Limb (tissue), 2 donors: ENCODE results near the gene HNRNPA2B1.
"Not testable (repeated sequence)": the region's sequence is repeated elsewhere in the genome, so short reads cannot be mapped to it uniquely, and the experiment has no call there.

ENCODE experiments used
- DNase-seq, 2 donors: peaks; one replicate each; pipeline ENCODE4 v3.0.0-alpha.2; 2016; ENCODE audit errors: extremely low spot score in 2 of 2

Gene HNRNPA2B1

DNA sequence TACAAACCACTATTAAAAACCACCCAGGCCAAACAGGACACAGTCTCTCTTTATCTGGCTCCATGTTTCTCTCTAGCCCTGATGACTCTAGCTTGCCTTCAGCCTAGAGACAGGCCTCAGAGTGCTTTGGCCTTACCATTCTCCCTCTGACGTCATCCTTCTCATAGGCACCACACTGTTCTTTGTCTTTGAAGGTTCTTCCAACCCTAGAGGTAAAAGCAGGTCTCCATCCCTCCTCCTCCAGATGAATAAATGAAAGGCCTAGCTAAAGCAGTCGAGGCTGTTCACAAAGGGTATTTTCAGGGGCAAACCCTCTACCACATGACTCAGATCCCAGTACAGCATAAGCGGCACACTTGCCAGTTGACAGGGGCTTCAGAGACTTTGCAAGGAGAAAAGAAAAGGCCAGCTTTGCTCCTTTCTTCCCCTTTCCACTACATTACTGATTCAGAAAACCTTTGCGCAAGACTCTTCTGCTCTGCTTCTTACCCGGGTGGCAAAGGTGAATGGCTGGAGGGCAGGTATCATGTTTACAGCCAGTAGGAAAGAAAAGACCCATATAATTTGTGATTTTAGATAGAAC is 33.8 kb downstream of the HNRNPA2B1 start:
- no peak for DNase-seq

DNA sequence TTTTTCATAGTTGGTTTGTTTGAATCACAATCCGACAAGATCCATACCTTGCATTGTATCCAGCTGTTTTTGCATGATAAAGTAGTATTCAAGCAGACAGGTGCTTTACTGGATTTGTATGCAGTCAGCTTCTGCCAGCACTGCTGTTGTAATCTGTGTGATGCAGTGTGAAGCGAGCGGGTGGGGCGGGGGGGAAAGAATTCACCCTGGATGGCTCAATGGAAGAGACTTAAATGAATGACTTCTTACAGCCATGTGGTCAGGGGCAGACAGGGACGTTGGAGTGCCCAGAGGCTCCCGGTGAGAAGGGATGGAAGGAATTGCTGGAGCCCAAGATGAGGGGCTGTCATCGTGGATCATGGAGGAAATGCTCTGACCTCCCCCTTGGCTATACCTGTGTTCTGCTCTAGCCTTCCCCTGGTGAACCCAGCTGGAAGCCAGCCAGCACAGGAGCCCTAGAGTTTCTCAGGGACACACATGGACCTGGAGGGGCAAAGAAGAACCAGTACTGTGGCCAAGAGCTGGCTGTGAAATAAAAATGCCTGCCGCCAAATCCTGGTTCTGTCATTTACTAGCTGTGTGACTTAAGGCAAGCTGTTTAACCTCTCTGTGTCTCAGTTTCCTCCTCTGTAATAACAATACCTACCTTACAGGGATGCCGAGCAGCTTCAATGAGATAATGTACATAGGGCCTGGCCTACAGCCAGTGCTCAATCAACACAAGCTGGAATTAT is 34.4 kb downstream of the HNRNPA2B1 start:
- no peak for DNase-seq

DNA sequence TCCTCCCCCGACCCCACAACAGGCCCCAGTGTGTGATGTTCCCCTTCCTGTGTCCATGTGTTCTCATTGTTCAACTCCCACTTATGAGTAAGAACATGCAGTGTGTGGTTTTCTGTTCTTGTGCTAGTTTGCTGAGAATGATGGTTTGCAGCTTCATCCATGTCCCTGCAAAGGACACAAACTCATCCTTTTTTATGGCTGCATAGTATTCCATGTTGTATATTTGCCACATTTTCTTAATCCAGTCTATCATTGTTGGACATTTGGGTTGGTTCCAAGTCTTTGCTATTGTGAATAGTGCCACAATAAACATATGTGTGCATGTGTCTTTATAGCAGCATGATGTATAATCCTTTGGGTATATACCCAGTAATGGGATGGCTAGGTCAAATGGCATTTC is 36.7 kb downstream of the HNRNPA2B1 start:
- not testable (repeated sequence) for DNase-seq

DNA sequence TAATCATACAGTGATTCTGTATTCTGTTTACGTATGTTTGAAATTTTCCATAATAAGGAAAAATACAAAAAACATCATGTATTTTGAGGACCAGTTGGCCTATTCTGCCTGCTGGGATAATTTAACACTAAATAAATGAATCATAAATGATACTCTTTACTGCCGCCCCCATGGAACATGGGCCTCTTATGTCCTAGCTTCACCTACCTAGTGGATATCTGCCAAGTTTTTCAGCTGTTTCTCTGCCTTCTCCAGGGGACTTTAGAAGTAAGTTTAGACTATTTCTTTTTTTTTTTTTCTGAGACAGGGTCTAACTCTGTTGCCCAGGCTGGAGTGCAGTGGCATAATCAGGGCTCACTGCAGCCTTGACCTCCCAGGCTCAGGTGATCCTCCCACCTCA is 38.1 kb downstream of the HNRNPA2B1 start:
- no peak for DNase-seq

DNA sequence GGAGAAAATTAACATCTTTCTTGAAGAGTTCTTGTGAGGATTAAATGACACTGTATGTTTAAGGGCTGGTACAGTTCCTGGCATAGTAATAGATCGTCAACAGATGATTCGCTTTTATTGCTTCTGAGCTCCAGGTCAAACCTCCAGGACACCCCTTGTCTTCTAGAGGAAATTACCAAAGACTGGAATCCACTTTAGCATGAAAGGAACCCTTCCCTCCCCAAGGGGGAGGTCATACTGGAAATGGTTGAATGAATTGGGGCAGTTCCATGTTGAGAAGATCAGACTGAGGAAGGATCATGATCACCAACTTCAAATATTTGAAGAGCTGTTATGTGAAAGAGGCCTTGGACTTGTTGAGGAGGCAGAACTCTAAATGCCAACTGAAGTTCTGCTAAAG is 39.6 kb downstream of the HNRNPA2B1 start:
- DNase-seq = no peak

DNA sequence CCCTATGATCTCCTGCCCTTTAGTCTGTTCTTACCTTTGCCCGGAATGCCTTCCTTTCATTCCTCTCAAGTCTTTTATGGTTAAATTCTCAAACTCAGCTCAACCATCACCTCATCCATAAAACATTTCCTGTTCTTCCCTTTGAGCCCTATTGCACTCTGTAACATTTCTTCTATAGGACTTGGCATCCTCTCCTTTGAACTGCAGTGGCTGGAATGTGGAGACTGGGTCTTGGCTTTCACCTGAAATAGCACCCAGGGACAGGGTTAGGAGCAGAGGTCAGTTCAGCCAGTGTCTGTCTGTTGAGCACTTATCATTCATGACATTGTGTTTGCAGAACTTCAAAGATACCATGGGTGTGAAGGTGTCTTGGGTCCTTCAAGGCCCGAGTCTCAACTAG is 41.3 kb downstream of the HNRNPA2B1 start:
- DNase-seq = no peak

DNA sequence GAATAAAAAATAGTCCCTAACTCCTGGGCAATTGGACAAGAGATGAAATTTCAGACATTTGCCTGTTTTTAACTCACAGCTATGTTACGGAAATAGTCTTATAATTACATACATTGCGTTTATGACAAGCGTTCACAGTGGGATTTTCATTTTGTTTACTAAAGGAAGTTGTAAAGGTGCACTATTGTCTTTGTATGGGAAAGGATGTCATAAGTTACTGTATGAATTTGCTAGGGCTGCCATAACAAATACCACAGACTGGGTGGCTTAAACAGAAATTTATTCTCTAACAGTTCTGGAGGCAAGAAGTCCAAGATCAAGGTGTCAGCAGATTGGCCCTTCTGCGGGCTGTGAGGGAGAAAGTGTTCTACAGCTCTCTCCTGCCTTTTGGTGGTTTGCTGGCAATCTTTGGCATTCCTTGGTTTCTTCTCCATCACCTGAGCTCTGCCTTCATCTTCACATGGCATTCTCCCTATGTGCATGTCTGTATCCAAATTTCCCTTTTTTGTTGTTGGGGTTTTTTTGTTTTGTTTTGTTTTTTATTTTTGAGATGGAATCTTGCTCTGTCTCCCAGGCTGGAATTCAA is 42.9 kb downstream of the HNRNPA2B1 start:
- no peak for DNase-seq

DNA sequence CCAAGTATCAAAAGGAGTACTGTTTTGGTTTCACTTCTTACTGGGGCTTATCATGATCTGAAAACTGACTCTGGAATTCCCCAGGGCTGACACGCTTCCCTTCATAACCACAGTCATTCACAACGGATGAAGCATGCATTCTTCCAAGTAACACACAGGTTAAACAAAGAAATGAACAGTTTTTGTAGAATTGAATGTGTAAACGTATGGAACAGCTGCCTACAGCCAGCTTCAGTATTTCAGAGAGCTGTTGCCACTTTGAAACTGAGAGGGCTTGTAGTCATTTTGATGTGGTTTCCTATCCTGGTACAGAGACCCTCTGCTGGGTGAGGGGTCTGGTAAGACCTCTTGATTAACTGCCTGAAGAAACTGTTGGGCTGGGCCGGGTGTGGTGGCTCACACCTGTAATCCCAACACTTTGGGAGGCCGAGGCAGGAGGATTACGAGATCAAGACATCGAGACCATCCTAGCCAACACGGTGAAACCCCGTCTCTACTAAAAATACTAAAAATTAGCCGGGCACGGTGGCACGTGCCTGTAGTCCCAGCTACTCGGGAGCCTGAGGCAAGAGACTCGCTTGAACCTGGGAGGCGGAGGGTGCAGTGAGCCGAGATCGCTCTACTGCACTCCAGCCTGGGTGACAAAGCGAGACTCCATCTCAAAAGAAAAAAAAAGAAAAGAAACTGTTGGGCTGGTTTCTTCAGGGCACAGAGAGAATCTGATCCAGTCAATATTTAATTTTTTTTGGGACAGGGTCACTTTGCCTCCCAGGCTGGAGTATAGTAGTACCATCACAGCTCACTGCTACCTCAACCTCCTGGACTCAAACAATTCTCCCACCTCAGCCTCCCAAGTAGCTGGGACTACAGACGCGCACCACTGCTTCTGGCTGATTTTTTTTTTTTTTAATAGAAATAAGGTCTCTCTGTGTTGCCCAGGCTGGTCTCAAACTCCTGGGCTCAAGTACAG is 43.8 kb downstream of the HNRNPA2B1 start:
- DNase-seq = no peak

DNA sequence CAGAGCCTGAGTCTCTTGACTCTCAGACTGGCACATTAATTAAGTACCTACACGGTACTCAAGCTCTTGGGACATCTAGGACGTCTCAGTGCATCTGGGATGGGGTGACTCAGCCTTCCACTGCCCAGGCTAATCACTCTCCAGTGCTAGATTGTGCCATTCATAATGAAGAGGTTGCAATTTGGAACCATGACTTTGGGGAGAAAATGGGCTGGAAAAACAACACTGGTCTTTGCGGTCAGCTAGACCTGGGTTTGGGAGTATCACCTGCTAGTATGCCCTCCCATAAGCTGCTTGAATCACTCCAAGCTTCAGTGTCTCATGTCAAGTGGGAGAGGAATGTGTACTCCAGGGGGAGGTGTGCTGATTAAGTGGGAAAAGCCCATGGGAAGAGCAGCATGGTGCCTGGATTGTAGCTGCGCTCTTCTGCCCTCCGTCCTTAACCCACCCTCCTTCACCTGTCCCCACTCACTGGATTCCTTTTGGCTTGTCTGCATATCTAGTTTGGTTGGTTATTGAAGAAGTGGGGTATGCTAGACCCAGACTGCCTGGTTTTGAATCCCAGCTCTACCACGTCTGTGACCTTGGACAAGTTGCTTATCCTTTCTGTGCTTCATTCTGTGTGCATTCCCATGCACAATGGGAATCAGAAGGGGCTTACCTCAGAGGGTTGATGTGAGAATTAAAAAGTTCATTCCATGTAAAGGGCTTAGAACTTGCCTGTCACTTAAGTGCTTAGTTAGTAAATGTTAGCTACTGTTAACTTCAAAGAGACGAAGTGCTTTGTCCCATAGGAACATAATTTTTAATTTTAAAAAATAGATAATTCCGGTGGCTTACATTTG is 44.8 kb downstream of the HNRNPA2B1 start:
- no peak for DNase-seq

DNA sequence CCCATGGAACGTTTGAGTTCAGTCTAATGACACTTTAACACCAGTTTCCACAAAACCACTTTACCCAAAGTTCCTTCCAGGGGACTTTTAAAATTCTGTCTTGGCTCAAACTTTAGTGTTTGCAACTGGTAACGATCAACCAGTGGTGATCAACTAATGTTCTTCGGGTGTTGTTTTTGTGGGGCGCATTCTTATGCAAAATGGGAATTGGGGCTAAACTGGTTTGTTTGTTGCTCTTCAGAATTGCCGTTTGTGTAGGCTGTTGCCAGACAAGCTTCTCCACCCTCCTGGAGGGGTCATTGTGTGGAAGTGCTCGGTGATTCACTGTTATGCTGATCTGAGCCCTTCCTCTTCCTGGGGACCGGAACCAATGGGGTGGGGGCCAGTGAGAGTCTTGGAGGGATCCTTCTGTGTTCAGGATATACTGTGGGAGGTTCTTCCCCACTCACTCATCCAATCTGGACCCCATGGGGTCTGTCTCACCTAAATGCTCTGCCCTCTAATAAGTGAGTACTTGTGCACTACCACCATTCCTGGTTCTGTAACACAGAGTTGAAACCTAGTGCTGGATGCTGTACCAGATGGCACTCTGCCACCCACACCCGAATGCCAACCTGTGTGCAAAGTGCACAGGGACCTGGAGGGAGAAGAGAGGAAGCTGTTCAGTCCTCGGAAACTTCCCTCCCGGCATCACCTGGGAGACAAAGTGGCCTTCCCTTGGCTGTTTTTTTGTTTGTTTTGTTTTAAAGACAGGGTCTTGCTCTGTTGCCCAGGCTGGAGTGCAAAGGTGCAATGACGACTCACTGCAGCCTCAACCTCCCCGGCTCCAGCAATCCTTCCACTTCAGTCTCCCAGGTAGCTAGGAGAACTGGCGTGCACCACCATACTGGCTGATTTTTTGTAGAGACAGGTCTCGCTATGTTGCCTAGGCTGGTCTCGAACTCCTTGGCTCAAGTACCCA is 46.4 kb downstream of the HNRNPA2B1 start:
- DNase-seq = no peak

DNA sequence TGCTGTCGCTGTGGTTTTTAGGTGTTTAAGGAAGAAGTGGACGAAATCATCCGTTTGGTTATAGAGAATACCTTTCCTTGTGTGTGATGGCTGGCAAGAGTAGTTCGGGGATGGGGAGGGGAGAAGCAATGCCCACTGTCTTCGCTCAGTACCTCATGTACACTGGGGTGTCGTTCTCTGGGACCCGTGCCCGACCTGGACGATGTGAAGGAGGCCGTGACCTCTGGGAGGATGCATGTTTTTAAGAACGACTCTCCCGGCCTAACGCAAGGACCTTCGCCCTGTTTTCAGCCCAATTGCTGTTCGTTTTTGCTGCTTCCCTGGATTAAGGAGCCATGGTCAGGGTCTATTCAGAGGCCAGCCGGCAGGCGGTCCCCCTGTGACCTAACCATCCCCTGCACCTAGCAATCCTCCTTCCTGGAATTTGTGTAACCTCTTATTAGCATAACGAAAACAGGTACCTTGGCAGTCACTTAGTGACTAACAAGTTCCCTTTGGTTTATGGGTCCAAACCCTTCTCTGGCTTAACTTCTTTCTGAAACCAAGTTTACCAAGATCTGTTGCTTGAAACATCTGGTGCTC is 47.2 kb downstream of the HNRNPA2B1 start:
- no peak for DNase-seq

DNA sequence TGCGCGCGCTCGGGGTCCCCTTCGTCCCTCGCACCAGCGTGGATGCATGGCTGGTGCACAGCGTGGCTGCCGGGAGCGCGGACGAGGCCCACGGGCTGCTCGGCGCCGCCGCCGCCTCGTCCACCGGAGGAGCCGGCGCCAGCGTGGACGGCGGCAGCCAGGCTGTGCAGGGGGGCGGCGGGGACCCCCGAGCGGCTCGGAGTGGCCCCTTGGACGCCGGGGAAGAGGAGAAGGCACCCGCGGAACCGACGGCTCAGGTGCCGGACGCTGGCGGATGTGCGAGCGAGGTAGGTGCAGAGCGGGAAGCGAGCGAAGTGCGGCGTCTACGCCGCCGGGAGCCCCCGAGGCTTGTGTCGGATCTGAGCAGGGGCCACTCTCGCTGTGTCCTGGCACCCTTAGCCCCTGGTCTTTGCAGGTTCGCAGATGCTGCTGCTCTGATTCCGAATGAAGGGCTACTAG is 47.7 kb downstream of the HNRNPA2B1 start:
- DNase-seq = peak in 1 of 2 donors; percentile 37

DNA sequence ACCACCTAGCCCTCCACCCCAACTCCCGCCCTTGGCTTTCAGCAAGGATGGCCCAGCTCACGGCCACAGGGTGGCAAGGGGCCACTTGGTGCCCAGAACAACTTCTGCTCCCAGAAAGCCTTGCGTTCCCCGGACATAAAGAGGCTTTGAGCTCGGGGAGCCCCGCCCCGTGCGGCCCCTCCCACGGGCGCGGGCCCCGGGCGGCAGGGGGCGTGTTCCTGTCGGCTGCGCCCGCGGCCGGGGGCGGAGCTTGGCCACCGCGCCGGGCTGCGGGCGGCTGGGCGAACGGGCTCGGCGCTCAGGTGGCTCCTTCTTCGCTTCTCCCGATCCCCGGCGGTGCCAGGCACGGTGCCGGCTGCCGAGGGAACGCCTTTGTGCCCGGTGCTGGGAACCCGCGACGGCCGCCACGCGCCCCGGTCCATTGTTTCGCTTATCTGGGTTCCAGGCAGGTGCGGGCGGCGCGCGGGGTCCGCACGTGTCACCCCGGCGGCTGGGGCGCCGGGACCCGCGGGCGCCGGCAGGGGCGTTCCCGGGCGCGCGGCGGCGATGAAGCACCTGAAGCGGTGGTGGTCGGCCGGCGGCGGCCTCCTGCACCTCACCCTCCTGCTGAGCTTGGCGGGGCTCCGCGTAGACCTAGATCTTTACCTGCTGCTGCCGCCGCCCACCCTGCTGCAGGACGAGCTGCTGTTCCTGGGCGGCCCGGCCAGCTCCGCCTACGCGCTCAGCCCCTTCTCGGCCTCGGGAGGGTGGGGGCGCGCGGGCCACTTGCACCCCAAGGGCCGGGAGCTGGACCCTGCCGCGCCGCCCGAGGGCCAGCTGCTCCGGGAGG is 48.4 kb downstream of the HNRNPA2B1 start, which contains the start of gene NFE2L3:
Gene NFE2L3, plus strand, starts transcription at position 246 of the 829 bp plus-strand sequence. Its CDS starts 301 bp downstream, at position 547.
- peak in 1 of 2 donors; percentile 75 for DNase-seq

DNA sequence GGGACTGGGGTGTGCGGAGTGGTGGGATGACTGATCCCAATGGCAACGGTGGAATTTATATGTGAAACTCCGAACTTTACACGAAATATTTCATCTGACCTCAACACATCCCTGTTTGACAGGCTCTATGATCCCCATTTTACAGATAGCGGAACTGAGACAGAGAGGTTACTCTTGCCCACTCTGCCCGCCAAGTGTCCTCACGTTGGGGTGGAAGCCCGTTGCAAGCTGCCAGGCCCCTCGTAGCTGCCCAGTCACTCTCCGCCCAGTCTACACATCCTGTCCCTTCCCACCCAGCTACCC is 48.9 kb downstream of the HNRNPA2B1 start:
- no peak for DNase-seq

DNA sequence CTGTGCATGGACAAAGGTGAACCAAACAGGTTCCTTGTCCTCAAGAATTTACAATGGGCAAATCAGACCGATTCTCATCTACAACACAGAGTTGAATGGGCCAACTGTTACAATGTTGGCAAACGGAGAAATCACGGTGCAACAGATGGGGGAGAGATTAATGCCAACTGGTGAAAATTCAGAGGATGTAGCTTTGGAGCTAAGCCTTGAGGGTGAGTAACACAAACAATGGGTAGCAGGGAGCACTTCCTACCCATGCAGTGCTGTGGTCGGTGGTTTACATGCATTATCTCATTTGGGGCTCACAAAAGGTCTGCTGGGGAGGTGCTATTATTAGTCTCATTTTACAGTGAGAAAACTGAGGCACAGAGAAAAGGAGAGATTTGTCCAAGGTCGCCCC is 49.5 kb downstream of the HNRNPA2B1 start:
- no peak for DNase-seq

DNA sequence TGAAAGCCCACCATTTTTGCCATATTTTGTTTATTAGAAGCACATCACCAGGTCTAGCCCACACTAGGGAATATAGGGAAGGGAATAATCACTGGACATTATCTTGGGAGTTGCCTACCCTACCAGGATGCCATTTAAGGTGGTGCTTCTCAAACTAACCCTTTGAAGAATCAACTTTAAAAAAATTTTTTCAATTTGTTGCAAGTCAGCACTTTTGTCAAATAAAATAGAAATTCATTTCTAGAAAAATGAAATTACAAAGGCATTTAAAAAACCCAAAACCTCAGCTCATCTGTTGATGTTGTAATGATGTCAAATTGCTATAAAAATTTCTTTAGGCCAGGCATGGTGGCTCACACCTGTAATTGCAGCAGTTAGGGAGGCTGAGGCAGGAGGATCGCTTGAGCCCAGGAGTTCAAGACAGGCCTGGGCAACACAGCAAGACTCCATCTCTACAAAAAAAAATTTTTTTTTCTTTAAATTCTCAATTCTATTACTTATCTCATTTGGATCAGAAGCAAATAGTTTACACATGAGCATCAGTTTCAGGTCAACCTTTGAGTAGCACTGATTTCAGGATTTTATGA is 51.1 kb downstream of the HNRNPA2B1 start:
- DNase-seq = no peak

DNA sequence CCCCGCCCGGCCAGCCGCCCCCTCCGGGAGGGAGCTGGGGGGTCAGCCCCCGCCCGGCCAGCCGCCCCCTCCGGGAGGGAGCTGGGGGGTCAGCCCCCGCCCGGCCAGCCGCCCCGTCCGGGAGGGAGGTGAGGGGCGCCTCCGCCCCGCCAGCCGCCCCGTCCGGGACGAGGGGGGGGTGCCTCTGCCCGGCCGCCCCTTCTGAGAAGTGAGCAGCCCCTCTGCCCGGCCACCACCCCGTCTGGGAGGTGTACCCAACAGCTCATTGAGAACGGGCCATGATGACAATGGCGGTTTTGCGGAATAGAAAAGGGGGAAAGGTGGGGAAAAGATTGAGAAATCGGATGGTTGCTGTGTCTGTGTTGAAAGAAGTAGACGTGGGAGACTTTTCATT is 52.2 kb downstream of the HNRNPA2B1 start:
- not testable (repeated sequence) for DNase-seq
